Fibroblast of pulmonary artery (primary cell): ENCODE measurements around the gene ARSD.
A peak's percentile ranks its signal among the peaks of the same experiment; 100 is the strongest.
"Not testable (repeated sequence)": the region's sequence is repeated elsewhere in the genome, so short reads cannot be mapped to it uniquely, and the experiment has no call there.

Experiments used
- DNase-seq: peaks from one replicate; pipeline ENCODE4 v3.0.0-alpha.2; 2010; ENCODE audit warnings: low read depth
- H3K4me3 ChIP-seq: replicated peaks from 2 replicates; pipeline ENCODE4 v1.5.1; 2011; ENCODE audit warnings: low read depth, mild to moderate bottlenecking, control low read depth, low read length, moderate library complexity
- CTCF ChIP-seq: IDR thresholded peaks from 2 replicates; pipeline ENCODE4 v1.5.1; 2011; ENCODE audit warnings: mild to moderate bottlenecking, control low read depth, low read length, inconsistent platforms; ENCODE audit errors: missing control alignments

The ARSD gene

GRCh38 chrX:2955281-2955680 lies 26.1 kb upstream of the ARSD start:
- TF ChIP-seq CTCF = no peak
- no peak for DNase-seq
- H3K4me3 ChIP-seq = no peak overlapping the region

GRCh38 chrX:2954541-2954940 lies 25.4 kb upstream of the ARSD start:
- no peak for TF ChIP-seq CTCF
- no peak overlapping the region for H3K4me3 ChIP-seq
- DNase-seq = no peak

GRCh38 chrX:2937942-2938341 lies 8.8 kb upstream of the ARSD start:
- not testable (repeated sequence) for DNase-seq, H3K4me3 ChIP-seq

GRCh38 chrX:2934715-2935710 lies 5.9 kb upstream of the ARSD start:
- no peak for TF ChIP-seq CTCF
- peak; percentile 45 for DNase-seq
- no peak overlapping the region for H3K4me3 ChIP-seq

GRCh38 chrX:2933125-2933900 lies 4.2 kb upstream of the ARSD start:
- H3K4me3 ChIP-seq = no peak overlapping the region
- no peak for TF ChIP-seq CTCF
- DNase-seq = no peak

- no peak overlapping the region for H3K4me3 ChIP-seq
- TF ChIP-seq CTCF = no peak
- DNase-seq = no peak
Observed at GRCh38 chrX:2931612-2932011, 2.5 kb upstream of the ARSD start.

GRCh38 chrX:2931155-2931554 lies 2.0 kb upstream of the ARSD start:
- no peak for TF ChIP-seq CTCF
- H3K4me3 ChIP-seq = no peak overlapping the region
- no peak for DNase-seq
